Endothelial cell of umbilical vein (primary cell): ENCODE data around the gene KIAA1217. TPM values are rescaled to one million over a fixed set of nuclear protein-coding genes. Genes with fewer than 3 reads are reported as not detected.

Experiments
- BruUV-seq: library from RNA; stranded (reverse); fragments of 400-500 nt; replicated peaks from 2 replicates; lab custom pipeline; 2021; lab: Mats Ljungman, UMichigan
- CTCF ChIA-PET: fragments of 300-600, 350-600 bp; sonication (Branson Sonifier 250); formaldehyde crosslinking; loops from one replicate; lab custom pipeline; 2021; ENCODE audit warnings: antibody characterized with exemption, inconsistent platforms; lab: Charles Lee
- POLR2A ChIA-PET: fragments of 300-600, 350-600 bp; sonication (Branson Sonifier 250); formaldehyde crosslinking; loops from one replicate; lab custom pipeline; 2021; ENCODE audit warnings: antibody characterized with exemption, inconsistent platforms; lab: Charles Lee
- DNase-seq: peaks from one replicate; pipeline ENCODE4 v3.0.0-alpha.2; 2011; ENCODE audit warnings: low read depth, low spot score
- FAIRE-seq: peaks from 2 replicates; lab custom pipeline; 2011; peaks lifted over from hg19 to GRCh38; lab: Jason Lieb, UNC
- H2AFZ ChIP-seq: 2 replicates; pipeline ENCODE4 v1.6.0; 2012; ENCODE audit warnings: low read depth, low read length, control low read depth, inconsistent platforms
- H3K27ac ChIP-seq: 2 replicates; pipeline ENCODE4 v1.5.1; 2011; ENCODE audit warnings: low read depth, mild to moderate bottlenecking, control low read depth, low read length, moderate library complexity; ENCODE audit not compliant: insufficient read depth
- H3K27me3 ChIP-seq, 2 experiments: 2 replicates each; pipeline versions ENCODE4 v1.6.0 to v1.6.1; 2011; ENCODE audit warnings: low read length in 2 of 2, mixed read lengths in 1 of 2; ENCODE audit not compliant: control insufficient read depth in 2 of 2, insufficient read depth in 2 of 2
- H3K36me3 ChIP-seq, 2 experiments: 2 replicates in 1 of 2; 3 replicates in 1 of 2; pipeline ENCODE4 v1.5.1; 2011; ENCODE audit warnings: low read length in 2 of 2, mild to moderate bottlenecking in 1 of 2, moderate library complexity in 1 of 2; ENCODE audit not compliant: control insufficient read depth in 2 of 2, insufficient read depth in 2 of 2; ENCODE audit errors: extremely low read depth in 1 of 2
- H3K4me1 ChIP-seq: 3 replicates; pipeline ENCODE4 v1.5.1; 2011; ENCODE audit warnings: mild to moderate bottlenecking, low read length; ENCODE audit not compliant: control insufficient read depth, insufficient read depth; ENCODE audit errors: extremely low read depth
- H3K4me2 ChIP-seq: 2 replicates; pipeline ENCODE4 v1.6.1; 2011; ENCODE audit warnings: low read length, control low read depth, mixed read lengths; ENCODE audit not compliant: insufficient read depth
- H3K4me3 ChIP-seq, 3 experiments: fragments of 200-600 bp in 1 of 3; sonication (generic), shearing (Covaris generic) in 1 of 3; replicated peaks in 1 of 3; 2 replicates each; pipeline ENCODE4 v1.5.1; 2011 to 2016; ENCODE audit warnings: control low read depth in 3 of 3, low read length in 3 of 3, mild to moderate bottlenecking in 2 of 3, inconsistent platforms in 1 of 3, low read depth in 1 of 3, moderate library complexity in 1 of 3; ENCODE audit not compliant: insufficient read depth in 1 of 3
- H3K79me2 ChIP-seq: 2 replicates; pipeline ENCODE4 v1.6.0; 2012; ENCODE audit warnings: low read length, inconsistent platforms; ENCODE audit not compliant: control insufficient read depth, insufficient read depth
- H3K9ac ChIP-seq: replicated peaks from 2 replicates; pipeline ENCODE3; 2011; ENCODE audit warnings: low read length, control low read depth; ENCODE audit not compliant: insufficient read depth; ENCODE audit errors: extremely low read depth
- H3K9me1 ChIP-seq: replicated peaks from 3 replicates; pipeline ENCODE4 v1.6.0; 2011; ENCODE audit warnings: mild to moderate bottlenecking, low read length; ENCODE audit not compliant: control insufficient read depth, insufficient read depth; ENCODE audit errors: extremely low read depth
- H3K9me3 ChIP-seq: replicated peaks from 2 replicates; pipeline ENCODE4 v1.5.1; 2012; ENCODE audit warnings: low read length, inconsistent platforms; ENCODE audit not compliant: control insufficient read depth, insufficient read depth
- H4K20me1 ChIP-seq: replicated peaks from 2 replicates; pipeline ENCODE3; 2011; ENCODE audit warnings: mild to moderate bottlenecking, low read length; ENCODE audit not compliant: control insufficient read depth, insufficient read depth; ENCODE audit errors: extremely low read depth
- EZH2 ChIP-seq: IDR thresholded peaks from 2 replicates; pipeline ENCODE4 v1.6.1; 2012; ENCODE audit warnings: borderline replicate concordance, low read depth, mild to moderate bottlenecking, moderate library complexity, low read length, inconsistent platforms; ENCODE audit not compliant: severe bottlenecking
- GATA2 ChIP-seq: IDR thresholded peaks from 2 replicates; pipeline ENCODE4 v1.7.0; 2011; ENCODE audit warnings: low read depth, mild to moderate bottlenecking, moderate library complexity, mixed read lengths, low read length; ENCODE audit not compliant: insufficient read length, insufficient read depth
- MYC ChIP-seq: IDR thresholded peaks from one replicate; pipeline ENCODE4 v1.6.1; 2011; ENCODE audit warnings: mild to moderate bottlenecking, low read depth, low read length
- POLR2A ChIP-seq: IDR thresholded peaks from 2 replicates; pipeline ENCODE4 v1.6.1; 2012; ENCODE audit warnings: low read depth, mild to moderate bottlenecking, control low read depth, low read length
- POLR2AphosphoS5 ChIP-seq: IDR thresholded peaks from 2 replicates; pipeline ENCODE4 v1.6.1; 2012; ENCODE audit warnings: low read depth, mild to moderate bottlenecking, control low read depth, low read length, moderate library complexity; ENCODE audit not compliant: insufficient read depth
- dilution Hi-C: fragments of 300-500 bp; cut with MboI; formaldehyde crosslinking; loops from one replicate; pipeline ENCODE4 v1.15.0; 2019; ENCODE audit warnings: low sequenced_read_pairs; ENCODE audit not compliant: extremely low pct_ligation_motif_present
- intact Hi-C: fragments of 100-400 bp; cut with micrococcal nuclease; formaldehyde crosslinking; loops from one replicate; pipeline ENCODE4 v1.10.0; 2022
- polyA plus RNA-seq, 4 experiments: library from polyadenylated mRNA; depleted of rRNA in 3 of 4; stranded (reverse) in 3 of 4; unstranded in 1 of 4; fragments of >200 nt; gene quantifications; 2 replicates each; pipeline versions ENCODE4 v1.2.1 to v1.2.3, GENCODE V29; 2011 to 2012; ENCODE audit warnings: missing spikeins in 1 of 4
- total RNA-seq: library from RNA; stranded (reverse); gene quantifications from 2 replicates; pipeline ENCODE4 v1.2.3, GENCODE V29; 2021

Gene KIAA1217
- total and polyA plus RNA-seq, 2 donors (not counting 3 experiments of a cell fraction or from before 2014, with no cell fraction given): 0.83 to 10.3 TPM

DNA sequence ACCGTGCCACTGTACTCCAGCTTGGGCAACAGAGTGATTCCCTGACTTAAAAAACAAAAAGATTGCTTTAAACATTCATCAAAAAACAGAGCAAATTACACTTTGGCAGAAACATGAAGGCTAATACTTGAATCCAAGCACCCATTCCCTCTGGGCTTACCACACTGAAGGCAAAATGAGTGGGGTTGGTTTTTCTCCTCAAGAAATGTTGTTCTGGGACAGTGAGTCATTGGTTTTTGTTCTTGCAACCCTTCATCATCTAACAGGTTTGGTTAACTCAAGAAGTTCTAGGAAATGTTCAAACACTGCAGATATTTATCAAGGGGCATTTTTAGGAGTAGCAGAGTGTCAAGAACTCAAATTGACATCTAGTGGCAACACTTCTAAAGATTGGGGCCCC lies 60.5 kb downstream of the KIAA1217 start:
- BruUV-seq: no TSS peak
- Histone ChIP-seq H3K4me3 (no peak overlapping the region), H3K27me3 (no peaks in the 10 kb centered on the region), H3K79me2 (no peaks in the 10 kb centered on the region), H3K9me3 (no peaks in the 10 kb centered on the region), H4K20me1 (no peaks in the 10 kb centered on the region), H3K9ac (no peak overlapping the region), H2AFZ (no peak overlapping the region), H3K36me3 (no peaks in the 10 kb centered on the region), H3K27ac (no peak overlapping the region), H3K4me1 (no peaks in the 10 kb centered on the region), H3K9me1 (no peaks in the 10 kb centered on the region), H3K4me2 (no peak overlapping the region)
- POLR2A ChIA-PET: no interaction called here
- dilution Hi-C loops: no loop called here
- FAIRE-seq: no peak
- DNase-seq: no peak
- CTCF ChIA-PET: no interaction called here
- intact Hi-C loops: no loop called here
- no peak for TF ChIP-seq EZH2
- TF ChIP-seq GATA2: no peak
- TF ChIP-seq POLR2A: no peak
- no peak for TF ChIP-seq POLR2AphosphoS5
- TF ChIP-seq MYC: no peak

DNA sequence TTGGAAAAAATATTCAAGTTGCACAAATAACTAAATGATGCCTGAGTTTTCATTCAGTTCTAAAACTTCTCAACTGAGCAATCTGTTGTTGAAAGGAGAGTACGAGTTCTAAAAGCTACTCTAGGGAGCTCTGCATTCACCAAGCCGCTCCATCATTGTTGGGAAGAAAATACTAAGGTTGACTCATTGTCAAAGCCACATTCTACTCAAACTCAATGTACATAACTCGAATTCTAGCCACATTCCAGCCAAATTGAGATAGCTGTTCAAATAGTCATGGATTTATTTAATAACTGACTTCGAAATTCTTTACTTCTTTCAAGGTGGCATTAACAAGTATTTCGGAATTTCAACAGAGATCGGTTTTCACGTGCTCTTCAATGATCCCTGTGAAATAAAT lies 63.4 kb downstream of the KIAA1217 start:
- dilution Hi-C loops (no loop called here), intact Hi-C loops (no loop called here)
- H3K9ac ChIP-seq: no peak overlapping the region
- no peaks in the 10 kb centered on the region for H3K79me2 ChIP-seq
- TF ChIP-seq POLR2A: no peak
- no peak overlapping the region for H3K4me2 ChIP-seq
- H3K36me3 ChIP-seq: no peaks in the 10 kb centered on the region
- H3K27me3 ChIP-seq: no peaks in the 10 kb centered on the region
- BruUV-seq: no TSS peak
- DNase-seq: no peak
- H3K4me3 ChIP-seq: no peak overlapping the region
- H3K9me3 ChIP-seq: no peaks in the 10 kb centered on the region
- POLR2A ChIA-PET: no interaction called here
- no peaks in the 10 kb centered on the region for H3K9me1 ChIP-seq
- FAIRE-seq: no peak
- CTCF ChIA-PET: no interaction called here
- no peak overlapping the region for H2AFZ ChIP-seq
- no peak overlapping the region for H3K27ac ChIP-seq
- H4K20me1 ChIP-seq: no peaks in the 10 kb centered on the region
- no peaks in the 10 kb centered on the region for H3K4me1 ChIP-seq
